Activated gamma-delta T cell (primary cell): ENCODE data around the gene SLC4A8.
"Not testable (repeated sequence)": the region's sequence is repeated elsewhere in the genome, so short reads cannot be mapped to it uniquely, and the experiment has no call there.

Source experiments
- DNase-seq: peaks from one replicate; lab custom pipeline; 2025; lab: John Stamatoyannopoulos, UW

The SLC4A8 gene

GRCh38 chr12:51480978-51481377, 56.3 kb downstream of the SLC4A8 start:
- no peak for DNase-seq

- no peak for DNase-seq
Observed at GRCh38 chr12:51482929-51483697, 58.5 kb downstream of the SLC4A8 start.

GRCh38 chr12:51484119-51484518, 59.5 kb downstream of the SLC4A8 start:
- DNase-seq = no peak

GRCh38 chr12:51488281-51488680, 63.6 kb downstream of the SLC4A8 start:
- no peak for DNase-seq

- no peak for DNase-seq
Observed at GRCh38 chr12:51493281-51493680, 68.7 kb downstream of the SLC4A8 start.

GRCh38 chr12:51496895-51497294, 72.3 kb downstream of the SLC4A8 start:
- no peak for DNase-seq

GRCh38 chr12:51504851-51505250, 80.2 kb downstream of the SLC4A8 start:
- DNase-seq = no peak

- no peak for DNase-seq
Observed at GRCh38 chr12:51505360-51506105, 80.9 kb downstream of the SLC4A8 start.

GRCh38 chr12:51507178-51507577, 82.5 kb downstream of the SLC4A8 start:
- DNase-seq = no peak

- DNase-seq = no peak
Observed at GRCh38 chr12:51508285-51508684, 83.7 kb downstream of the SLC4A8 start.

GRCh38 chr12:51511546-51512260, 87.1 kb downstream of the SLC4A8 start:
- DNase-seq = no peak

- DNase-seq = no peak
Observed at GRCh38 chr12:51512438-51512837, 87.8 kb downstream of the SLC4A8 start.

GRCh38 chr12:51515037-51515436, 90.4 kb downstream of the SLC4A8 start:
- not testable (repeated sequence) for DNase-seq

GRCh38 chr12:51517316-51517715, 92.7 kb downstream of the SLC4A8 start:
- DNase-seq = no peak

GRCh38 chr12:51517800-51518199, 93.2 kb downstream of the SLC4A8 start:
- DNase-seq = no peak

- no peak for DNase-seq
Observed at GRCh38 chr12:51519755-51520154, 95.1 kb downstream of the SLC4A8 start.

GRCh38 chr12:51520576-51521325, 96.1 kb downstream of the SLC4A8 start:
- DNase-seq = no peak

- no peak for DNase-seq
Observed at GRCh38 chr12:51521554-51522276, 97.1 kb downstream of the SLC4A8 start.

GRCh38 chr12:51522696-51523095, 98.1 kb downstream of the SLC4A8 start:
- DNase-seq = no peak

- no peak for DNase-seq
Observed at GRCh38 chr12:51524386-51524901, 99.8 kb downstream of the SLC4A8 start.

- no peak for DNase-seq
Observed at GRCh38 chr12:51525518-51525917, 100.9 kb downstream of the SLC4A8 start.
